Right cardiac atrium (tissue), 5 donors: Measurements from ENCODE around the gene TRIM62. TPM values are rescaled to one million over a fixed set of nuclear protein-coding genes. Genes with fewer than 3 reads are reported as not detected.
"Not testable (repeated sequence)": the region's sequence is repeated elsewhere in the genome, so short reads cannot be mapped to it uniquely, and the experiment has no call there.

Experiments used
- ATAC-seq, 2 donors: fragments of 200-7000 bp; cut with Tn5 transposase; one replicate each; pipeline versions ENCODE4 v1.8.0 to v1.9.1; 2020; ENCODE audit warnings: moderate library complexity in 2 of 2, mild to moderate bottlenecking in 1 of 2
- DNase-seq, 3 donors: peaks; one replicate each; pipeline ENCODE4 v3.0.0-alpha.2; 2020
- H3K27ac ChIP-seq: one replicate; pipeline ENCODE4 v1.5.1; 2013; ENCODE audit warnings: mild to moderate bottlenecking, low read length, control low read depth, moderate library complexity
- H3K27me3 ChIP-seq: one replicate; pipeline ENCODE4 v1.6.1; 2013; ENCODE audit not compliant: control insufficient read depth, insufficient read depth
- H3K4me1 ChIP-seq: one replicate; pipeline ENCODE4 v1.6.1; 2013; ENCODE audit warnings: low read length; ENCODE audit not compliant: control insufficient read depth, insufficient read depth
- H3K4me3 ChIP-seq: one replicate; pipeline ENCODE4 v1.5.1; 2013; ENCODE audit warnings: low read length, control low read depth
- H3K9me3 ChIP-seq: one replicate; pipeline ENCODE4 v1.6.1; 2013; ENCODE audit warnings: low read length; ENCODE audit not compliant: control insufficient read depth
- WGBS: extraction: QIAGEN DNeasy Blood & Tissue Kit; methylation state at CpG from one replicate; pipeline ENCODE4 v1.1.7; 2013; 5-methylcytosine and 5-hydroxymethylcytosine counted together
- intact Hi-C, 4 donors: fragments of 100-400 bp; cut with DNase I; formaldehyde crosslinking; loops; one replicate each; pipeline versions ENCODE4 v1.11.0 to v1.14.0; 2022 to 2023
- polyA plus RNA-seq: library from polyadenylated mRNA; stranded (reverse); fragments of 200-250 nt; gene quantifications from one replicate; pipeline ENCODE4 v1.2.3, GENCODE V29; 2013
- total RNA-seq, 4 donors: library from RNA; stranded (reverse); fragmentation: NEBNext Ultra II Directional; extraction: Animal tissue kit (Norgen Biotek cat#: 25700); gene quantifications; one replicate each; pipeline ENCODE4 v1.2.1, GENCODE V29; 2021
- donor health status: healthy with polysubstance abuse.
- donor health status: DM: no; HTN: yes; CAD: no.
- donor health status: DM: no; HTN: no; CAD: no.
- donor health status: DM: no; HTN: yes; CAD: no; lungs with severe emphysema.
- donor health status: DM: yes; HTN: yes; CAD: no.

The TRIM62 gene
- total and polyA plus RNA-seq, 5 donors: 1.8 to 4.4 (median 2.8) TPM

DNA sequence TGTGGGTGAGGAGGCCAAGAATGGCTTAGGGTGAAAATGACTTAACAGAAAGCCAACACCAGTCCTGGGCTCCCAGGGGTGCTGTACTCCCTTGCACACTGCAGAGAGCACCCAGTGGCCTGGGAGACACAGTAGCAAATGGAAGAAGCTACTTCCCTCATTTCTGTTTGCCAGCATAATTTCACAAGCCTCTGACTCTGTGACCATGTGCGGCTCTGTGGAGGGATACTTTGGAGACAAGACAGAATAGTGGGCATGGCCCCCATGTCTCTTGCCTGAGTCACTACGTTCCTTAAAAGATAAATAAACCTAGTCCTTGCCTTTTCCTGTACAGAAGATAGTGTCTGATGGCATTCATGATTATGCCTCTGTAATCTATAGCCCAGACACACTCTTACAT is 38.1 kb downstream of the TRIM62 start:
- no peak for DNase-seq

DNA sequence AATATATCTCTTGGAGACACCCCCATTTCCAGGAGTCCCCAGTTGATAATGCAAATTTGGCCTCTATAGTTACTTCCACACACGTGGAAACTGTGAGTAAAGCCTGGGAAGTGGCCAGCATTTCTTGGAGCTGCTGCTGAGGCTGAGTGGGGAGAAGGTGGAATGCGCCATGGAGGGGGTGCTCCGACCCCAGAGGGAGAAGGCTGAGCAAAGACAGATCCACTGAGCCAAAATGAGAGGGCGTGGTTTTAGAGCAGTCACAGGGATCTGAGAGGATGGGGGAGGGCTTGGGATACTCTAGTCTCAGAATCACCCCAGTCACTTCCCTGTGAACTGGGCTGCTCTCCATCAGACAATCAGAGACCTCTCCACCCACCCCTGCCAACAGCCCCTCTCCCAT is 38.7 kb downstream of the TRIM62 start:
- DNase-seq (peak; percentile 62 to 75 (median 72)), ATAC-seq (peak; percentile 55 to 68)
- no peaks in the 10 kb centered on the region for H3K9me3 ChIP-seq
- H3K27me3 ChIP-seq: no peaks in the 10 kb centered on the region
- H3K4me3 ChIP-seq: no peak overlapping the region
- intact Hi-C loops: no loop called here
- peaks cover 7% of the 10 kb centered on the region for H3K4me1 ChIP-seq
- WGBS: 44% methylated on average over 4 of the region's 4 CpGs
- H3K27ac ChIP-seq: no peak overlapping the region

More for the DNA sequence above, 38.1 kb downstream of the TRIM62 start:
- peak in 1 of 2 donors; percentile 18 for ATAC-seq
- Histone ChIP-seq H3K27ac (no peak overlapping the region), H3K4me3 (no peak overlapping the region), H3K4me1 (peaks cover 7% of the 10 kb centered on the region), H3K27me3 (no peaks in the 10 kb centered on the region), H3K9me3 (no peaks in the 10 kb centered on the region)
- WGBS: 62% methylated on average over 2 of the region's 2 CpGs
- intact Hi-C loops: no loop called here

DNA sequence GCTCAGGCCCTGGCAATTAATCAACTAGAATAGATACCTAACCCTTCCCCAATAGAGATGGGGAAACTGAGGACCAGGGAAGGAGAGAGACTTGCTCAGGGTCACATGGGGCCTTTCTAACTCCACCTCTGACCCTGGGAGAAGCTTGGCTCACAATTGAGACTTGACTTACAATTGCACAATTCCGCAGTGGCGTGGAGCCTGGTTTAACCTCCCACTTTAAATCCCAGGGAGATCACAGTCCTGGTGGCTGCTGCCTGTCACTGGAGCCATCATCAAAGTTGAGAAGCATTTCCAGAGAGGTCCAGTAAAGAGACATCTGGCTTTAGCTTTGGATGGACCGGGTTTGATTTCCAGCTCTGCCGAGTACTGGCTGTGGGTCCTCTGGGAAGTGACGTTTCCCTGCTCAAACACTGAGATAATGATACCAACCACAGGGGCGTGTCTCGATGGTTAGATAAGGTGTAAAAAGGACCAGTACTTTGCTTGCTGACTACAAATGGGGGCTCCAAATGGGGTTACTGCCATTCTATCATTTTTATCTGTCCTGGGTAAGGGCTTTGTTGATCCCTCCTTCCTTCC is 39.3 kb downstream of the TRIM62 start:
- intact Hi-C loops: no loop called here
- Histone ChIP-seq H3K27ac (no peak overlapping the region), H3K4me3 (no peak overlapping the region), H3K4me1 (peaks cover 7% of the 10 kb centered on the region), H3K9me3 (no peaks in the 10 kb centered on the region), H3K27me3 (no peaks in the 10 kb centered on the region)
- WGBS: 45% methylated on average over 7 of the region's 7 CpGs
- ATAC-seq (peak; percentile 31 to 42), DNase-seq (peak; percentile 50 to 79 (median 67))

GRCh38 chr1:33141781-33142180 is 40.1 kb downstream of the TRIM62 start:
- Histone ChIP-seq H3K27ac (no peak overlapping the region), H3K9me3 (no peaks in the 10 kb centered on the region), H3K27me3 (no peaks in the 10 kb centered on the region), H3K4me1 (peaks cover 7% of the 10 kb centered on the region), H3K4me3 (no peak overlapping the region)
- DNase-seq (no peak), ATAC-seq (no peak)
- intact Hi-C loops: no loop called here
- WGBS: 59% methylated on average over 3 of the region's 3 CpGs

GRCh38 chr1:33141216-33141615 is 40.6 kb downstream of the TRIM62 start:
- DNase-seq (no peak), ATAC-seq (no peak)
- no peaks in the 10 kb centered on the region for H3K9me3 ChIP-seq
- 84% methylated on average over 2 of the region's 2 CpGs for WGBS
- H3K4me1 ChIP-seq: peaks cover 7% of the 10 kb centered on the region
- H3K27ac ChIP-seq: no peak overlapping the region
- intact Hi-C loops: no loop called here
- no peaks in the 10 kb centered on the region for H3K27me3 ChIP-seq
- H3K4me3 ChIP-seq: no peak overlapping the region

GRCh38 chr1:33140153-33141149 is 41.4 kb downstream of the TRIM62 start:
- ATAC-seq (peak in 1 of 2 donors; percentile 8), DNase-seq (no peak)
- Histone ChIP-seq H3K9me3 (no peaks in the 10 kb centered on the region), H3K27me3 (no peaks in the 10 kb centered on the region), H3K27ac (no peak overlapping the region), H3K4me1 (peaks cover 7% of the 10 kb centered on the region), H3K4me3 (no peak overlapping the region)
- WGBS: 49% methylated on average over 9 of the region's 9 CpGs
- intact Hi-C loops: no loop called here

- Histone ChIP-seq H3K4me1 (peaks cover 2% of the 10 kb centered on the region), H3K27me3 (no peaks in the 10 kb centered on the region), H3K27ac (no peak overlapping the region), H3K4me3 (no peak overlapping the region), H3K9me3 (no peaks in the 10 kb centered on the region)
- DNase-seq: peak; percentile 49 to 75 (median 74)
- WGBS: 37% methylated on average over 8 of the region's 8 CpGs
- intact Hi-C loops: loop anchor here in 1 of 4 donors (5.0 kb wide), 1 partner anchor 335 kb away; the partner anchor contains the start of gene ZSCAN20
- ATAC-seq: peak; percentile 34 to 51
Measured at GRCh38 chr1:33137800-33138199, 44.0 kb downstream of the TRIM62 start.

DNA sequence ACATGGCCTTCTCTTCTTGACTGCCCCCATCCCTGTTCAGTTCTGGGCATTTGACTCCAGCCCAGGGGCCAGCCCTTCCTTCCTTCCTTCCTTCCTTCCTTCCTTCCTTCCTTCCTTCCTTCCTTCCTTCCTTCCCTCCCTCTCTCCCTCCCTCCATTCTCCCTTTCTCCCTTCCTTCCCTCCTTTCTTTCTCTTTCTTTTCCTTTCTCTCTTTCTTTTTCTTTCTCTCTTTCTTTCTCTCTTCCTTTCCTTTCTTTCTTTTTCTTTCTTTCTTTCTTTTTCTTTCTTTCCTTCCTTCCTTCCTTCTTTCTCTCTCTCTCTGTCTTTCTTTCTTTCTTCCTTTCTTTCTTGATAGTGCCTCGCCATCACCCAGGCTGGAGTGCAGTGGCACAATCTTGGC is 45.8 kb downstream of the TRIM62 start:
- not testable (repeated sequence) for H3K4me1 ChIP-seq, ATAC-seq, H3K27ac ChIP-seq, H3K27me3 ChIP-seq, H3K9me3 ChIP-seq, H3K4me3 ChIP-seq, DNase-seq
- 96% methylated on average over 1 of the region's 1 CpG for WGBS
- intact Hi-C loops: loop anchor here in 1 of 4 donors (5.0 kb wide), 1 partner anchor 336 kb away; the partner anchor contains the start of gene ZSCAN20

- H3K4me1 ChIP-seq: no peaks in the 10 kb centered on the region
- no peaks in the 10 kb centered on the region for H3K27me3 ChIP-seq
- intact Hi-C loops: no loop called here
- H3K4me3 ChIP-seq: no peak overlapping the region
- 72% methylated on average over 10 of the region's 10 CpGs for WGBS
- ATAC-seq: peak; percentile 22 to 27
- H3K27ac ChIP-seq: no peak overlapping the region
- H3K9me3 ChIP-seq: no peaks in the 10 kb centered on the region
- no peak for DNase-seq
Measured at GRCh38 chr1:33133478-33134105, 48.3 kb downstream of the TRIM62 start.

DNA sequence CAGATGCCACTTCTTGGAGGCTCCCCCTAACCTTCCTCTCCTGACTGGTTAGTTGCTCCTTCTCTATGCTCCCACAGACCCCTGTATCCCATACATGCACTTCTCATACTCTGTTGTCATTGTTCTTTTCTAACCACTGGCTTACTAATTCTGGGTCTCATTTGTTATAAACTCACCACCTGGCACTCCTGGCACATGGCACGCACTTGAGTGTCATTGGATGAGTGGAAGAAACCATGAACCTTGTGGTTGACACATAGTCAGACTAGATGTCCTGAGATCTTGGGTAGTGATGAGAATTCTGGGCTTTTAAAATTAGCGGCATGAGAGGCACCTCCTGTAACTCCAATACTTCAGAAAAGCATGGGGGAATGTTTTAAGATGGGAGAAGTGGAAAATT is 49.3 kb downstream of the TRIM62 start:
- Histone ChIP-seq H3K9me3 (no peaks in the 10 kb centered on the region), H3K4me3 (no peak overlapping the region), H3K27me3 (no peaks in the 10 kb centered on the region), H3K4me1 (no peaks in the 10 kb centered on the region), H3K27ac (no peak overlapping the region)
- intact Hi-C loops: no loop called here
- no peak for ATAC-seq
- DNase-seq: no peak
- WGBS: 99% methylated on average over 2 of the region's 2 CpGs

- Histone ChIP-seq H3K9me3 (no peaks in the 10 kb centered on the region), H3K4me3 (no peak overlapping the region), H3K27ac (no peak overlapping the region), H3K4me1 (peaks cover 3% of the 10 kb centered on the region), H3K27me3 (no peaks in the 10 kb centered on the region)
- 75% methylated on average over 2 of the region's 2 CpGs for WGBS
- DNase-seq (no peak), ATAC-seq (no peak)
- intact Hi-C loops: no loop called here
Measured at GRCh38 chr1:33131191-33131590, 50.7 kb downstream of the TRIM62 start.
